DMS153 treated with DMSO at 0.1 percent for 48 hours (cell line): ENCODE data around the gene RB1.
"Not testable (repeated sequence)": the region's sequence is repeated elsewhere in the genome, so short reads cannot be mapped to it uniquely, and the experiment has no call there.

Experiments
- DNase-seq: peaks from one replicate; lab custom pipeline; 2025; ENCODE audit not compliant: unreplicated experiment; lab: John Stamatoyannopoulos, UW

RB1 gene

GRCh38 chr13:48448285-48448958 is 144.9 kb downstream of the RB1 start:
- no peak for DNase-seq

GRCh38 chr13:48448959-48449614 is 145.5 kb downstream of the RB1 start:
- DNase-seq, result no peak

- no peak for DNase-seq
Observed at GRCh38 chr13:48449656-48450055, 146.1 kb downstream of the RB1 start.

- not testable (repeated sequence) for DNase-seq
Observed at GRCh38 chr13:48451196-48451595, 147.6 kb downstream of the RB1 start.

GRCh38 chr13:48456546-48456945 is 153.0 kb downstream of the RB1 start:
- no peak for DNase-seq

- DNase-seq, result no peak
Observed at GRCh38 chr13:48457578-48458242, 154.2 kb downstream of the RB1 start.

- DNase-seq, result no peak
Observed at GRCh38 chr13:48475230-48475629, 171.7 kb downstream of the RB1 start.

- DNase-seq, result no peak
Observed at GRCh38 chr13:48476215-48476614, 172.7 kb downstream of the RB1 start.

GRCh38 chr13:48476686-48477085 is 173.1 kb downstream of the RB1 start:
- no peak for DNase-seq

GRCh38 chr13:48477191-48477855 is 173.8 kb downstream of the RB1 start:
- no peak for DNase-seq

GRCh38 chr13:48478391-48478790 is 174.8 kb downstream of the RB1 start:
- DNase-seq, result no peak

GRCh38 chr13:48483575-48483974 is 180.0 kb downstream of the RB1 start:
- DNase-seq, result no peak

GRCh38 chr13:48485432-48485831 is 181.9 kb downstream of the RB1 start:
- no peak for DNase-seq

- no peak for DNase-seq
Observed at GRCh38 chr13:48486362-48486761, 182.8 kb downstream of the RB1 start.

- no peak for DNase-seq
Observed at GRCh38 chr13:48486836-48487235, 183.3 kb downstream of the RB1 start.

- DNase-seq, result no peak
Observed at GRCh38 chr13:48487968-48488367, 184.4 kb downstream of the RB1 start.

- no peak for DNase-seq
Observed at GRCh38 chr13:48488995-48489394, 185.4 kb downstream of the RB1 start.

GRCh38 chr13:48489666-48490065 is 186.1 kb downstream of the RB1 start:
- no peak for DNase-seq

- no peak for DNase-seq
Observed at GRCh38 chr13:48490241-48490640, 186.7 kb downstream of the RB1 start.

- no peak for DNase-seq
Observed at GRCh38 chr13:48491423-48492095, 188.0 kb downstream of the RB1 start.

GRCh38 chr13:48492096-48492440 is 188.5 kb downstream of the RB1 start:
- DNase-seq, result no peak
